GM23248 (cell line): ENCODE results near the gene HSD17B2. TPM values are rescaled to one million over a fixed set of nuclear protein-coding genes. Genes with fewer than 3 reads are reported as not detected.

Experiments used
- DNase-seq: peaks from one replicate; pipeline ENCODE4 v3.0.0-alpha.2; 2015
- H2AFZ ChIP-seq: fragments of 200-600 bp; sonication (generic); 2 replicates; pipeline ENCODE4 v1.6.1; 2016; ENCODE audit warnings: antibody characterized with exemption
- H3F3A ChIP-seq: fragments of 200-600 bp; sonication (generic); 2 replicates; pipeline ENCODE4 v1.6.1; 2016; ENCODE audit warnings: mild to moderate bottlenecking, antibody characterized with exemption, mixed run types; ENCODE audit not compliant: insufficient read depth
- H3K27ac ChIP-seq: fragments of 200-600 bp; sonication (generic); 2 replicates; pipeline ENCODE4 v1.5.1; 2016; ENCODE audit warnings: mild to moderate bottlenecking
- H3K27me3 ChIP-seq: fragments of 200-600 bp; sonication (generic); replicated peaks from 2 replicates; pipeline ENCODE4 v1.6.1; 2016; ENCODE audit warnings: mild to moderate bottlenecking; ENCODE audit not compliant: insufficient read depth
- H3K36me3 ChIP-seq: fragments of 200-600 bp; sonication (generic); 2 replicates; pipeline ENCODE4 v1.6.1; 2016; ENCODE audit warnings: low read depth, mild to moderate bottlenecking
- H3K4me1 ChIP-seq: fragments of 200-600 bp; sonication (generic); 2 replicates; pipeline ENCODE4 v1.6.1; 2016; ENCODE audit warnings: mild to moderate bottlenecking; ENCODE audit not compliant: insufficient read depth
- H3K4me2 ChIP-seq: fragments of 200-600 bp; sonication (generic); one replicate; pipeline ENCODE4 v1.6.1; 2016; ENCODE audit warnings: mild to moderate bottlenecking; ENCODE audit not compliant: unreplicated experiment
- H3K4me3 ChIP-seq: fragments of 200-600 bp; sonication (generic); 2 replicates; pipeline ENCODE4 v1.5.1; 2016; ENCODE audit warnings: mild to moderate bottlenecking
- H3K79me2 ChIP-seq: fragments of 200-600 bp; sonication (generic); 2 replicates; pipeline ENCODE4 v1.6.1; 2016; ENCODE audit warnings: mild to moderate bottlenecking; ENCODE audit not compliant: insufficient read depth
- H3K9ac ChIP-seq: fragments of 200-600 bp; sonication (generic); 2 replicates; pipeline ENCODE4 v1.6.1; 2016; ENCODE audit warnings: mild to moderate bottlenecking
- H3K9me2 ChIP-seq: fragments of 200-600 bp; sonication (generic); 2 replicates; pipeline ENCODE4 v1.6.1; 2016; ENCODE audit warnings: mixed run types, mild to moderate bottlenecking, moderate library complexity; ENCODE audit not compliant: insufficient read depth
- H3K9me3 ChIP-seq: fragments of 200-600 bp; sonication (generic); one replicate; pipeline ENCODE4 v1.6.1; 2017; ENCODE audit warnings: low read depth
- H4K20me1 ChIP-seq: fragments of 200-600 bp; sonication (generic); 2 replicates; pipeline ENCODE4 v1.6.0; 2016; ENCODE audit not compliant: insufficient read depth
- EZH2 ChIP-seq: fragments of 200-600 bp; sonication (generic); IDR thresholded peaks from 2 replicates; pipeline ENCODE4 v1.6.1; 2018; ENCODE audit warnings: antibody characterized with exemption, mild to moderate bottlenecking; ENCODE audit not compliant: insufficient read depth, poor library complexity, severe bottlenecking
- EZH2phosphoT487 ChIP-seq: fragments of 200-600 bp; sonication (generic); IDR thresholded peaks from 2 replicates; pipeline ENCODE4 v1.6.1; 2018; ENCODE audit warnings: antibody characterized with exemption, moderate library complexity, mild to moderate bottlenecking, low read depth; ENCODE audit not compliant: insufficient read depth
- WGBS, 2 experiments: methylation state at CpG; one replicate each; pipeline ENCODE4 v1.1.6; 2015 to 2017; ENCODE audit warnings: low lambda C conversion rate in 2 of 2, low coverage in 1 of 2; ENCODE audit errors: missing lambda C conversion rate in 2 of 2; 5-methylcytosine and 5-hydroxymethylcytosine counted together
- in situ Hi-C: fragments of 300-500 bp; cut with MboI; formaldehyde crosslinking; loops from 2 replicates; pipeline ENCODE4 v1.15.0; 2020
- polyA plus RNA-seq: library from polyadenylated mRNA; unstranded; fragments of >200 nt; fragmentation: Nextera tagmentation; extraction: Ambion mirVana; gene quantifications from 2 replicates; pipeline ENCODE4 v1.2.1, GENCODE V29; 2016
- total RNA-seq: library from RNA; depleted of rRNA; stranded (reverse); fragments of >200 nt; shearing (Covaris generic); gene quantifications from 2 replicates; pipeline ENCODE4 v1.2.3, GENCODE V29; 2014

The HSD17B2 gene
- total and polyA plus RNA-seq, 2 experiments from 2014 or later = not detected

GRCh38 chr16:82037251-82037650 is 2.2 kb downstream of the HSD17B2 start:
- no peaks in the 10 kb centered on the region for H3F3A ChIP-seq
- no peaks in the 10 kb centered on the region for H3K27me3 ChIP-seq
- no peaks in the 10 kb centered on the region for H3K9me3 ChIP-seq
- DNase-seq = no peak
- 93 to 97% methylated on average over 4 of the region's 4 CpGs for WGBS, 2 experiments
- TF ChIP-seq EZH2phosphoT487 (no peak), EZH2 (no peak)
- no peak overlapping the region for H3K4me3 ChIP-seq
- H3K36me3 ChIP-seq = no peaks in the 10 kb centered on the region
- H3K4me1 ChIP-seq = peaks cover 7% of the 10 kb centered on the region
- H3K9me2 ChIP-seq = no peaks in the 10 kb centered on the region
- H4K20me1 ChIP-seq = no peaks in the 10 kb centered on the region
- in situ Hi-C loops = loop anchor here (5.0 kb wide), 1 partner anchor 190 kb away; no protein-coding TSS in a partner anchor
- H3K4me2 ChIP-seq = no peak overlapping the region
- no peak overlapping the region for H2AFZ ChIP-seq
- H3K79me2 ChIP-seq = no peaks in the 10 kb centered on the region
- no peak overlapping the region for H3K27ac ChIP-seq
- no peak overlapping the region for H3K9ac ChIP-seq

- no peaks in the 10 kb centered on the region for H4K20me1 ChIP-seq
- no peak overlapping the region for H3K4me3 ChIP-seq
- WGBS, 2 experiments = 89 to 96% methylated on average over 2 of the region's 2 CpGs
- no peaks in the 10 kb centered on the region for H3K9me3 ChIP-seq
- no peak overlapping the region for H2AFZ ChIP-seq
- no peak overlapping the region for H3K27ac ChIP-seq
- H3K36me3 ChIP-seq = no peaks in the 10 kb centered on the region
- H3F3A ChIP-seq = no peaks in the 10 kb centered on the region
- DNase-seq = no peak
- no peak overlapping the region for H3K9ac ChIP-seq
- no peaks in the 10 kb centered on the region for H3K27me3 ChIP-seq
- TF ChIP-seq EZH2phosphoT487 (no peak), EZH2 (no peak)
- in situ Hi-C loops = loop anchor here (5.0 kb wide), 1 partner anchor 190 kb away; no protein-coding TSS in a partner anchor
- peaks cover 7% of the 10 kb centered on the region for H3K4me1 ChIP-seq
- H3K9me2 ChIP-seq = no peaks in the 10 kb centered on the region
- H3K79me2 ChIP-seq = no peaks in the 10 kb centered on the region
- H3K4me2 ChIP-seq = no peak overlapping the region
Measured at GRCh38 chr16:82037666-82038065, 2.6 kb downstream of the HSD17B2 start.

GRCh38 chr16:82040296-82040695 is 5.2 kb downstream of the HSD17B2 start:
- H3K79me2 ChIP-seq = no peaks in the 10 kb centered on the region
- DNase-seq = no peak
- no peaks in the 10 kb centered on the region for H3K27me3 ChIP-seq
- peaks cover 12% of the 10 kb centered on the region for H3K4me1 ChIP-seq
- H4K20me1 ChIP-seq = no peaks in the 10 kb centered on the region
- H2AFZ ChIP-seq = no peak overlapping the region
- no peak overlapping the region for H3K9ac ChIP-seq
- H3K27ac ChIP-seq = no peak overlapping the region
- in situ Hi-C loops = no loop called here
- H3K9me2 ChIP-seq = no peaks in the 10 kb centered on the region
- TF ChIP-seq EZH2 (no peak), EZH2phosphoT487 (no peak)
- H3K36me3 ChIP-seq = no peaks in the 10 kb centered on the region
- WGBS, 2 experiments = 87 to 93% methylated on average over 3 of the region's 3 CpGs
- no peaks in the 10 kb centered on the region for H3K9me3 ChIP-seq
- peaks cover 13% of the 10 kb centered on the region for H3F3A ChIP-seq
- no peak overlapping the region for H3K4me2 ChIP-seq
- no peak overlapping the region for H3K4me3 ChIP-seq

- Histone ChIP-seq H3K9me3 (no peaks in the 10 kb centered on the region), H3K27me3 (no peaks in the 10 kb centered on the region), H3K27ac (no peak overlapping the region), H3K9ac (no peak overlapping the region), H3K4me3 (no peak overlapping the region), H3F3A (peaks cover 13% of the 10 kb centered on the region), H3K79me2 (no peaks in the 10 kb centered on the region), H3K9me2 (no peaks in the 10 kb centered on the region), H3K4me2 (no peak overlapping the region), H4K20me1 (no peaks in the 10 kb centered on the region), H3K36me3 (no peaks in the 10 kb centered on the region), H3K4me1 (peaks cover 12% of the 10 kb centered on the region), H2AFZ (no peak overlapping the region)
- TF ChIP-seq EZH2 = no peak
- no peak for TF ChIP-seq EZH2phosphoT487
- WGBS, 2 experiments = 89 to 90% methylated on average over 4 of the region's 4 CpGs
- in situ Hi-C loops = no loop called here
- no peak for DNase-seq
Measured at GRCh38 chr16:82041542-82041941, 6.5 kb downstream of the HSD17B2 start.

- WGBS, 2 experiments = 81 to 82% methylated on average over 8 of the region's 8 CpGs
- no peak overlapping the region for H3K9ac ChIP-seq
- H3K4me1 ChIP-seq = peaks cover 12% of the 10 kb centered on the region
- no peak overlapping the region for H3K27ac ChIP-seq
- no peaks in the 10 kb centered on the region for H3K79me2 ChIP-seq
- H3F3A ChIP-seq = peaks cover 13% of the 10 kb centered on the region
- H3K9me3 ChIP-seq = no peaks in the 10 kb centered on the region
- no peaks in the 10 kb centered on the region for H3K9me2 ChIP-seq
- no peak overlapping the region for H3K4me2 ChIP-seq
- no peaks in the 10 kb centered on the region for H3K36me3 ChIP-seq
- H3K27me3 ChIP-seq = no peaks in the 10 kb centered on the region
- in situ Hi-C loops = no loop called here
- H3K4me3 ChIP-seq = no peak overlapping the region
- TF ChIP-seq EZH2phosphoT487 (no peak), EZH2 (no peak)
- no peaks in the 10 kb centered on the region for H4K20me1 ChIP-seq
- no peak for DNase-seq
- H2AFZ ChIP-seq = no peak overlapping the region
Measured at GRCh38 chr16:82042144-82042543, 7.1 kb downstream of the HSD17B2 start.
